IPS-15b (cell line): ENCODE data around the gene HEPN1.

ENCODE experiments used
- H3K27me3 ChIP-seq: one replicate; pipeline ENCODE4 v1.6.1; 2013; ENCODE audit warnings: low read length; ENCODE audit not compliant: control insufficient read depth, insufficient read depth
- H3K36me3 ChIP-seq: one replicate; pipeline ENCODE4 v1.6.1; 2013; ENCODE audit warnings: low read length; ENCODE audit not compliant: control insufficient read depth, insufficient read depth
- H3K4me1 ChIP-seq: one replicate; pipeline ENCODE4 v1.6.1; 2013; ENCODE audit warnings: mild to moderate bottlenecking, low read length; ENCODE audit not compliant: control insufficient read depth, insufficient read depth
- H3K4me3 ChIP-seq: one replicate; pipeline ENCODE4 v1.5.1; 2013; ENCODE audit warnings: low read depth, low read length
- H3K9ac ChIP-seq: one replicate; pipeline ENCODE4 v1.6.1; 2013; ENCODE audit warnings: low read depth, mild to moderate bottlenecking, low read length
- H3K9me3 ChIP-seq: one replicate; pipeline ENCODE4 v1.6.1; 2013; ENCODE audit warnings: mild to moderate bottlenecking, low read length; ENCODE audit not compliant: control insufficient read depth, insufficient read depth

HEPN1 gene

GRCh38 chr11:124877631-124877909 is 41.5 kb upstream of the HEPN1 start:
- no peak overlapping the region for H3K9ac ChIP-seq
- peaks cover 4% of the 10 kb centered on the region for H3K4me1 ChIP-seq
- H3K27me3 ChIP-seq, result peaks cover 44% of the 10 kb centered on the region
- no peaks in the 10 kb centered on the region for H3K9me3 ChIP-seq
- peak overlapping the region; percentile 79 for H3K4me3 ChIP-seq
- no peaks in the 10 kb centered on the region for H3K36me3 ChIP-seq

- Histone ChIP-seq H3K4me1 (peaks cover 4% of the 10 kb centered on the region), H3K36me3 (no peaks in the 10 kb centered on the region), H3K27me3 (peaks cover 39% of the 10 kb centered on the region), H3K9me3 (no peaks in the 10 kb centered on the region), H3K4me3 (no peak overlapping the region), H3K9ac (no peak overlapping the region)
Observed at GRCh38 chr11:124877910-124878758, 40.9 kb upstream of the HEPN1 start.

GRCh38 chr11:124878759-124879492 is 40.1 kb upstream of the HEPN1 start:
- no peak overlapping the region for H3K4me3 ChIP-seq
- peaks cover 31% of the 10 kb centered on the region for H3K27me3 ChIP-seq
- H3K4me1 ChIP-seq, result peaks cover 4% of the 10 kb centered on the region
- H3K9me3 ChIP-seq, result no peaks in the 10 kb centered on the region
- no peaks in the 10 kb centered on the region for H3K36me3 ChIP-seq
- no peak overlapping the region for H3K9ac ChIP-seq

- Histone ChIP-seq H3K27me3 (peaks cover 23% of the 10 kb centered on the region), H3K36me3 (no peaks in the 10 kb centered on the region), H3K9ac (no peak overlapping the region), H3K4me3 (no peak overlapping the region), H3K9me3 (no peaks in the 10 kb centered on the region), H3K4me1 (peaks cover 4% of the 10 kb centered on the region)
Observed at GRCh38 chr11:124879493-124880289, 39.4 kb upstream of the HEPN1 start.

GRCh38 chr11:124880290-124880611 is 38.8 kb upstream of the HEPN1 start:
- no peaks in the 10 kb centered on the region for H3K36me3 ChIP-seq
- H3K4me1 ChIP-seq, result peaks cover 4% of the 10 kb centered on the region
- H3K4me3 ChIP-seq, result no peak overlapping the region

GRCh38 chr11:124880958-124881357 is 38.1 kb upstream of the HEPN1 start:
- H3K4me3 ChIP-seq, result no peak overlapping the region
- H3K36me3 ChIP-seq, result no peaks in the 10 kb centered on the region
- no peak overlapping the region for H3K9ac ChIP-seq
- H3K9me3 ChIP-seq, result no peaks in the 10 kb centered on the region
- peaks cover 11% of the 10 kb centered on the region for H3K27me3 ChIP-seq
- H3K4me1 ChIP-seq, result peaks cover 4% of the 10 kb centered on the region

More at GRCh38 chr11:124880290-124880611, 38.8 kb upstream of the HEPN1 start:
- Histone ChIP-seq H3K9ac (no peak overlapping the region), H3K27me3 (peaks cover 17% of the 10 kb centered on the region), H3K9me3 (no peaks in the 10 kb centered on the region)

GRCh38 chr11:124882339-124883071 is 36.5 kb upstream of the HEPN1 start:
- Histone ChIP-seq H3K4me1 (peaks cover 4% of the 10 kb centered on the region), H3K9ac (no peak overlapping the region), H3K27me3 (peaks cover 11% of the 10 kb centered on the region), H3K36me3 (no peaks in the 10 kb centered on the region), H3K4me3 (no peak overlapping the region), H3K9me3 (no peaks in the 10 kb centered on the region)

GRCh38 chr11:124884340-124884739 is 34.7 kb upstream of the HEPN1 start:
- H3K4me1 ChIP-seq, result no peaks in the 10 kb centered on the region

GRCh38 chr11:124884869-124885479 is 34.1 kb upstream of the HEPN1 start:
- H3K9me3 ChIP-seq, result no peaks in the 10 kb centered on the region
- H3K9ac ChIP-seq, result no peak overlapping the region
- H3K4me1 ChIP-seq, result no peaks in the 10 kb centered on the region
- peaks cover 12% of the 10 kb centered on the region for H3K27me3 ChIP-seq
- no peaks in the 10 kb centered on the region for H3K36me3 ChIP-seq
- H3K4me3 ChIP-seq, result no peak overlapping the region

More at GRCh38 chr11:124884340-124884739, 34.7 kb upstream of the HEPN1 start:
- Histone ChIP-seq H3K4me3 (no peak overlapping the region), H3K9me3 (no peaks in the 10 kb centered on the region), H3K9ac (no peak overlapping the region), H3K36me3 (no peaks in the 10 kb centered on the region), H3K27me3 (peaks cover 6% of the 10 kb centered on the region)

- no peak overlapping the region for H3K9ac ChIP-seq
- H3K36me3 ChIP-seq, result no peaks in the 10 kb centered on the region
- no peaks in the 10 kb centered on the region for H3K9me3 ChIP-seq
- no peak overlapping the region for H3K4me3 ChIP-seq
- H3K27me3 ChIP-seq, result peaks cover 12% of the 10 kb centered on the region
- peaks cover under 1% of the 10 kb centered on the region for H3K4me1 ChIP-seq
Observed at GRCh38 chr11:124886476-124886875, 32.6 kb upstream of the HEPN1 start.
